Medulla oblongata (tissue), 1 donor: Measurements from ENCODE around the gene RNF44.
A peak's percentile ranks its signal among the peaks of the same experiment; 100 is the strongest.

Experiments
- DNase-seq: peaks from one replicate; pipeline ENCODE4 v3.0.0-alpha.2; 2015; ENCODE audit errors: extremely low spot score

Gene RNF44

DNA sequence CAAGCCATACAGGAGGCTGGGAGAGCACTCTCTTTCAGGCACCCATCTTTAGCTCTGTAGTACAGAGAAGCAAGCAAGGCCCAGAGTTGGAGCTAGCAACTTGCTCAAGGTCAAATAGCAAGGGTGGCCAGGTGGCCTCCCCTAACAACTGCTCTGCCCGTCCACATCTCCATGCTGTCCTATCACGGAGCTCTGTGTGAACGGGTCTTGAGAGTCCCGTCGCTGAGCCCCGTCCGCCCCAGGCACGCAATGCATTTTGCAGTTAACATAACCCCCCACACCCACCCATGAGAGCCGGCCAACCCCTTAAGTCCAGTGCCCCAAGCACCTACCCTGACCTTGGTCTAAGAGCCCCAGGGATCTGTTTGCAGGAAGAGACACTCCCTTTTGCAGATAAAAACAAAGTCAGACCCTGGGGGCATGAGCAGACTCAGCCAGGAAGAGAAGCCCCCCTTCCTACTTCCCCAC, 1.5 kb downstream of the RNF44 start:
- DNase-seq: no peak

DNA sequence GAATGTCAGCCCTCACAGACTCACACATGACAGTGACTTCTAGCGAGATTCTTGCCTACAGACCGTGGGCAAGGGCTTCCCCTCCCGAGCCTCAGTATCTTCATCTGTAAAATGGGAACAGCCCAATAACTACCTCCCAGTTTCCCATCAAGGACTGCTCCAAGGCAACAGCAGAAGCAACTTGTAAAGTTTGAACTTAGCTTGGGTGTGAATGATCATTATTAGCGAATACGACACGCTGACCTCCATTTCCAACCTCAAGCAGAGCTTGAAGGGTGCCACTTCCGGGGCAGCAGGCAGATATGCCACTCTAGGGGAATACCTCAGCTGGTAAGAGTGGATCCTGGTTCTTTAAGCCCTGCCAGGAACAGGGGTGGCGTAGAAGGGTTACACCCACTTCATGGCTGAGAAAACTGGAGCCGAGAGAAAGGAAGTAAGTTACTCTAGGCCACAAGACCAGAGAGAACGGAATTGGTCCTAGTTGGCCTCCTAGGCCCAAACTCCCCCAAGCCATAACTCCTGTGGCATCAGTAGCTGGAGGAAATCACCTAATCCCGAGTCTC, 2.0 kb downstream of the RNF44 start:
- DNase-seq: peak; percentile 57

DNA sequence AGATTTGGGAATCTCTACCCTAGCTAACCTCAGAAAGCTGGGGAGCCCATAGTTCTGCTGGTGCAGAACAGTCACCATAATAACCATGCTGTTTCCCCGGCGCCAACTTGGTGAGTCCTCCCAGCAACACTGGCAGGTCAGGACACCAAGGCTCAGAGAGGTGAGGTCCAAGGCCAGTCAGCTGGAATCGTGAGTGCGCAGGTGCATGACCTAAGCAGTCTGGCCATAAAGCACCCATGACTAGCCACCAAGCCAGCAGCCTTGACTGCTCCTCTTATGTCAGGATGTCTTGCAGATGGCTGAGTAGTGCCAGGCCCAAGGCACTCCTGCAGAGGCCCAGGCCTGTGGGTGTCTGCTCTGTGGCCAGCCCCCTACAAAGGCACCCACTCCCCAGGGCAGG, 2.6 kb downstream of the RNF44 start:
- DNase-seq: no peak

DNA sequence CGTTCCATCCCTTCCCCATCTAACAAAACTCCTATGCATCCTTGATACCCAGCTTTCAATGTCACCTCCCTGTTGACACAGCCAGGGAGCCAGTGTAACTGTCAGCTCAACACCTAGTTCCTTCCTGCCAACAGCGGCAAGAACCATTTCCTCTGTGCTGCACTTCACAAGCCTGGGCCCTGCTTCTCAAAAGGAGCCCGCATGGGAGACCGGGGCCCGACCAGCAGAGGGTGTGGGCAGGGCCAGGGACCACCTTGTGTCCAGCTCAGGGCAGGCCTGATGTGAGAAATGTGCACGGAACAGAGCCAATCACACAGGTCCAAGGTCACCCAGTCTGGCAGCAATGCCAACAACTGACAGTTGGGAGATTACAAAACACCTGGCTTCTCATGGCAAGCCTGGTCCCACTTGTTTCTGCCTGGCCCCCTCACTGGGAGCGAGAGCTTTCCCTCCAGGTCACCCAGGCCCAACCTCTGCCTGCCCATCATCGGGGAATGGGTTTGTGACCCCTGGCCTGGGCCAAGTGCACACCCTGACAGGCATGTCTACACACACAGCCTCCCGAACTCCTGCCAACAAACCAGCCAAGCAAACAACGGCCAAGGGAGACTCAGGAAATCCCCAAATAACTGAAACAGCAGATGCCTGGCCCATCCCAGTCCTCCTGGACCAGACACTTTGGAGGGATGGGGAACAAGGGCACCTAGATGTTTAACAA, 3.1 kb downstream of the RNF44 start:
- DNase-seq: no peak

DNA sequence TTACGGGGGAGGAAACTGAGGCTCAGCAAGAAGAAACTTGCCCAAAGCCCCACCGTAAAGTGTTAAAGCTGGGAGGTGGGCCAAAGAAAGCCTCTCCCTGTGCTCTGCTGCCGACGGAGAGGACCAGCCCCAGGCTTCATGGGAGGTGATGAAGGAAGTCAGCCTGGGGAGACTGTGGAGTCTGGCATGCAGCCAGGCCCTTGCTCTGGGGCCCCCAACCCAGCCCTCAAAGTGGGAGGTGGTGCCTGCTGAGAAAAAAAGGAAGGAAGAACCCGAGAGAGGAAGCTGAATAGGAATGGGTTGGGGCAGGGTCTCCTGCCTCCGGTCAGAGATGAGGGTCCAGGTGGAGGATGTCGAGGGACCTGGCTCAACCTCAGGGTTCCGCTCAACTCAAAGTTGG, 3.8 kb downstream of the RNF44 start:
- peak; percentile 69 for DNase-seq

DNA sequence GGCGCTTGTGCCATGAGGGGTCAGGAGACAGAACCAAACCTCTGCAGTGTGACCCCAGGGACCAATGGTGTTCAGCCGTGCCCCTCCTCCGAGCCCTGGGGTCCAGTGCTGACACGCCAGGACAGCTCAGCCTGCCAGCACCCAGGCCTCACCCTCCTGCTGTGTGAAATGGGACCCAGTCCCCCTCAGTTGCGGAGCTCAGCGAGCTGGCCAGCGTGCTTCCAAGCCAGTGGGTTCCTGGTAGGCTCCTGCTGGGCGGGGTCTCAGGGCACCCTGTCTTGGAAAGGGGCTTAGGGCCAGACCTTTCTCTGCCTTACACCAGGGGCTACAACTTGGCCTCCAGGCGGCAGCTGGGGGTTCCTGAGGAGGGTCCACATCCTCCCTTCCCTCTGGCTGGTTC, 4.4 kb downstream of the RNF44 start:
- DNase-seq: no peak

DNA sequence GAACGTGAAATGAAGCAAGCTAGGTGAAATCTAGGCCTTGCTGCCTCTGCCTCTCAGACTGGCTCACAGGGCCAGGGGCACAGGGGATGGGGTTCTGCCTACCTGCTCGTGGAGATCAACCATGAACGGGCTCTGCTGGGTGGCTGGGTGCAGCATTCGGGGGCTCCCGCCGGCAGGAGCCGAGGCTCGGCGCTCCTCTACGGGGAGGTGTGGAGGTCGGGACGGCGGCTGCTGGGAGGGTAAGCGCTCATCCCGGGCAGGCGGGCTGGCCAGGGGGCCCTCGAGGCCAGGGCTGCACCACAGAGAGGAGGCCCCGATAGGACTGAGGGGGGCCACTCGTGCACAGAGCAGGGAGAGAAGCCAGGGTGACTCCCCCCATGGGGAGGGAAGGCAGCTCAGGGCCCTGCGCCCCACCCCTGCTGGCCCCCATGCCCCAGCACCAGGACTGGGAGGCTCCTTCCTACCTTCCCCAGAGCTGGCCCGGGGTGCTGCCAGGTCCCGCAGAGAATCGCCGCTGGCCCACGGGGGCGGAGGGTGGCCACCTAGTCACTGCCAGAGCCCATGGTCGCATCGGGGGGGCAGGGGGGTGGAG, 5.2 kb downstream of the RNF44 start:
- no peak for DNase-seq

DNA sequence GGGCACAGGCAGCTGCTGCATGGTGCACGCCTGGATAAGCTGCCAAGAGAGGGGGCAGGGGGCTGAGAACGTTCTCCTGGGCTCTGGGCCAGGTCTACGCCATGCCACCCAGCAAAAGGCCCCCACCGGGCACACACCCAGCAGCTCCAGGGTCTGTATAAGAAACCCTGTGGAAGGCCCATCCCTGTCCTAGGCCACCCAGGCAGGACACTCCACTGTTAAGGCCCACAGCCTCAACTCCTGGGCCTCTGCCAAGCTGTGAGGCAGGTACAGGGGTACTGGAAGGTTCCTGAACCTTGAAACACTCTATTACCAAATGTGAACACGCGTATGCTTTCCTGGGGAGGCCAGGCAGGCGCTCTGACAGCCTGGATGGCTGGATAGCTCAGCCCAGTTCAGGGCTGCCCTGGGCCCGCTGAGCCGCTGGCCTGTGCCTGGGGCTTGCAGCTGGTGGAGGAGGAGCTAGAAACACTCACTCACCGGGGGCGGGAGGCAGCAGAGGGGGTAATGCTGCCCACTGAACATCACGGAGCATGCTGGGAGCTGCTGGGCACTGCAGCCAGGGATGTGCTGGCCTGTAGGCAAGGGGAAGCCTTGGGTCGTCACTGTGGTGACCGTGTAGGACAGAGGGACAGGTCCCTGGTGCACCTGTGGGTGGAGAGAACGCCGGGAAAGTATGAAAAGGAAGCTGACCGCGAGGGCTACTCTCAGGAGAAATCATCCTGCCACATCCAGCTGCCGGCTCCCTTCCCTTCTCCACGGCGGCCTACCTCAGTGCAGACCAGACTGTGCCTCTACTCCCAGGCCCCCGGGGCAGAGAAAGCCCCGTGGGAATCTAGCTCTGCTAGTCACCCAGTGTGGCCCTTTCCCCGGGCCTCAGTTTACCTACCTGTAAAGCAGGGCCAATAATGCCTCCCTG, 6.0 kb downstream of the RNF44 start:
- DNase-seq: peak; percentile 89

DNA sequence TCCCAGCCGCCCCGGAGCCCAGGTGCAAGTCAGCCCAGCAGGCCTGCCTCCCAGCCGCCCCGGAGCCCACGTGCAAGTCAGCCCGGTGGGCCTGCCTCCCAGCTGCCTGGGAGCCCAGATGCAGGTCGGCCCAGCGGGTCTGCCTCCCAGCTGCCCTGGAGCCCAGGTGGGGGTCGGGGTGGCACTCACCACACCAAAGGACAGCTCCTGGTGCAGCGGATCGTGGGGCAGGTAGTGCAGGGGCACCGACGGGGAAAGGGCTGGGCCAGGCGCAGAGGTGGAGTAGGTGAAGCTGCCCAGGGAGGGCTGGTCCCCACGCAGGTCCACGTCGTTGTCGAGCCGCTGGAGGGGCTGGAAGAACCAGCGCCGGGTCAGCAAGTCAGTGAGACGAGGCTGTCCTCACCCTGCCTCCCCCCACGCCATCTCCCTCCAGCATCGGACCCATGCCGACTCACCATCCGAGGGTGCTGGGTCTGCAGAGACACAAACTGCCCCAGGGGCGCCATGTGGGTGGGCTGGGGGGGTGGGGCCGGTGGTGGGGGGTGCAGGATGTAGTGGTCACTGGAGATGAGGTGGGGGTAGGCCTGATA, 6.7 kb downstream of the RNF44 start:
- no peak for DNase-seq

DNA sequence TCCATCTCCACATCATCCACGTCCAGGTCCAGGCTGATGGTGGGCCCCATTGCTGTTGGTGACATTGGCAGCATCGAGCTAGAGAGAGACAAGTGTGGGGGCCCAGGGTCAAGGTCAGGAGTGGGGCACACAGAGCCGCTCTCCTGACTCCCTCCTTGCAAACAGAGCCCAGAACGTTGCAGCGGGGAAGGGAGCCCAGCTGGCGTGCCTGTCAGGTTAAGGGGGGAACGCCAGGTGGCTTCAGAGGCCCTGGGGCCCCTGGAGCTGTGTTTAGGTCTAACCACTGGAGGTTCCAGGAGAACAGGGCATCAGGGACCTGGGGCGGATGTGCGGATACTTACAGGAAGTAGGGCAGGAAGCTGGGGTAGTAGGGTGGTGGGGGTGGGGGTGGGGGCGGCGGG, 7.5 kb downstream of the RNF44 start:
- DNase-seq: no peak

DNA sequence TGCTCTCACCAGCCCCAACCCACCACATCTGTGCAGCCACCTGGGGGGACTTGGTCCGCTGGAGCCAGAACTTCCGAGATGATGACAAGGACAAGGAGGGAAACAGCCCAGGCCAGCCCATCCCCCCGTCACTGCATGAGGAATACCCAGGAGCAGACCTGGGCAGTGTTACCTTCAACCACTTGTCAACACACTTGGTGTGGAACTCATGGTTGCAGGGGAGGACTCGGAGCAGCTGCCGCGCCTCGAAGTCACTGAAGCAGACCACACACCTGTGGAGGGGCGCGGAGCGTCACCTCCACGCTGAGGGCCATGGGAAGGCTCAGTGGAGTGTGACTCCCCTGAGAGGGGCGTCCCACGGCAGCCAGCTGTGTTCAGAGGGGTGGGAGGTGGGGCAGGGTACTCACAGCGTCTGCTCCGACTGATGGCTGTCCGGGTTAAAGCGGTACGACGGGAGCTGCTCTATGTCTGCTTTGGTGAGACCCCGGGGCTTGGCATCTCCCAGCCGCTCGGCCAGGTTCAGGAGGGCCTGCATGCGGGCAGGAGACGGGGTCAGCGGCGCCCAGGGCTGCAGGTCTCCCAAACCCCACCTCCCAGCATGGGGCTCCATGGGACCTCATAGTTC, 8.0 kb downstream of the RNF44 start:
- DNase-seq: no peak

DNA sequence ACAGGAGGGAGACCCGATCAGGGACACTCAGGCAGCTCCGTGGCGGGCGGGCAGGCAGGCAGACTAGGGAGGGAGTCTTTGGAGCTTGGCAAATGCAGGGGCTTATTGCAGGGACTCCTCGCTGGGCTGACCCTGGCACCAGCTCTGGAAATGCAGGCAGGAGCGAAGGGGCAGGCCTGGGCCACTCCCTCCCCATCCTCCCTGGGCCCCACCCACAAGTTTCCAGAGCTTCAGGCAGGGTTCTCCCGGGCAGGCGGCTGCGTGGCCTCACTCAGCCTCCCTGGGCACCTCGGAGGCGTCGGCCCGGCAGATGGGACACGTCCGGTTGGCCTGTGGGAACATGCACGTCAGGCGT, 8.5 kb downstream of the RNF44 start:
- no peak for DNase-seq

DNA sequence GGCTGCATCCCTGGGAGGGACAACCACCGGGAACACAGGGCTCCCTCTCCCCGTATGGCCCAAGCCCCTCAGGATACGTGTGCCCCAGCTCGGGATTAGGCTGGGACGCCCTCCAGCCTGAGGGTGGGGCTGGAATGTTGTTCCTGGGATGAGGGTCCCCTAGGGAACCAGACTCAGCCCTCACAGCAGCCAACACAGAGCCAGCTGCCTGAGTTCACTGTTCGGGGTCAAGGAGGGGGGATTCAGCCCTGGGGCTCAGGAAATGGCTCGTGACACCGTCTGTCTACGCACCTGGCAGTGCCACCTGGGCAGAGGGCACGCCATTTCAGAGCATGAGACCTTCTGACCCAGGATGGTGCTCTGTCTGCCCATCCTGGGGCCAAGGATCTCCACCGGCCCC, 8.9 kb downstream of the RNF44 start:
- no peak for DNase-seq

DNA sequence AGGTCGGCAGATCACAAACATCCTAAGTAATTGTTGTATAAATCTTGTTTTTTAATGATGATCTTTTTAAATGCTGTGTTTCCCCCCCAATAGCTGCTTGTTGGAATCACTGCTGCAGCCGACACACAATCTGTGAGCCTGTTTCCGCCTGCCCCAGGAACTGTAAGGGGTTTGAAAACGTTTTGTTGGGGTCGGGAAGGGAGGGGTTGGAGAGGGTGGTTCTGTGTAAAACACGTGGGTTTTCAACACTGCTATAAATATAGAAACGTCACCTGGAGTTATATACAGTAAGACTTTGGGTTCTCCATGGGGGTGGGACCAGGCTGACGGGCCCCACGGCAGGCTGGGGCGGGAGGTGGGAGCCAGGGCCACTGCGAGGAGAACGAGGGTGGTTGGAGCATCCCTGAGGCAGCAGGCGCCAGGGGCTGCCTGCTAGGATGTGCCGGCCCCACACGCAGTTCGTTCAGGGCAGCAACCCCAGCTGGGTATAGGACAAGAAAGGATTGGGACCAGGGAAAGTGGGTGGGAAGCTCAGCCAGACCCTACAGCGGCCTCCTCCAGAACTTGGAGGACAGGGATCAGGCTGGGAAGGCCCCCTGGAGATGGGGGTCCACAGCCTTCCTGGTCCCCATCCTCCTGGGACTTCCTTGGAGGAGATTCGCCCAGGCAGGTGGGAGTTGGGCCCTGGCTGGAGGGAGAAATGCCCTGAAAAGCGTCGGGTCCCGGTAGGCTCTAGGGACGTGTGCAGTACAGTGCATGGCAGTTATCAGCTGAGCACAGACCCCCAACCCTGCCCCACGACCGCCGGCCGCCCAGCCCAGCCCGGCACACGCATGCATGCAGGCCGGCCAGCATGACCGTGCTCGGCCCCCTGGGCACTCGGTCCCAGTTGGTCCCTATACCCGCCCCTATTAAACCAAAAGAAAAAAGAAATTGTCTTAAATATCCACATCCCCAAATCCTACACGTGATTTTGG, 9.7 kb downstream of the RNF44 start:
- no peak for DNase-seq

DNA sequence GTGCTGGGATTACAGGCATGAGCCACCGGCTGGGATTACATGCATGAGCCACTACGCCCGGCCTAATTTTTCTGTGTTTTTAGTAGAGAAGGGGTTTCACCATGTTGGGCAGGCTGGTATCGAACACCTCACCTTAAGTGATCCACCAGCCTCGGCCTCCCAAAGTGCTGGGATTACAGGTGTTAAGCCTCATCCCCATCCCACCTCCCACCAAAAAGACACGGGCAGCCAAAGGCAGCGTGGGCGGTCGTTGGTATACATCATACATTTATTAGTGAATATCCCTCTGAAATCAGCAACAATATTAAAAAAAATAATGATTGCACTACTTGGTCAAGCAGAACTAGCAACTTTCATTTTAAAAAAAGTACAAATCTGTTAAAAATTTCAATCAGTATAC, 10.7 kb downstream of the RNF44 start:
- no peak for DNase-seq

DNA sequence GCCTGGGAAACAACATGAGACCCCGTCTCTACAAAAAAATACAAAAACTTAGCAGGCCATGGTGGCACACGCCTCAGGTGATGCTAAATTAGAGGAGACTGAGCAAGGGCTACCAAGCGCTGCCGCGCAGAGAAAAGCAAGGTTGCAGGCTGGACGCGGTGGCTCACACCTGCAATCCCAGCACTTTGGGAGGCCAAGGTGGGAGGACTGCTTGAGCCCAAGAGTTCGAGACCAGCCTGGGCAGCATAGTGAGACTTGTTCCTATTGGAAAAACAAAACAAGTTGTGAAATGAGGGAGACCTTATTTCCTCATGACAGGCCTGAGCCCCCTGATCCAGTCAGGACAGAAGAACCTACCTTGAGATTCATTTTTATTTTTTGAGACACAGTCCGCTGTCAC, 11.5 kb downstream of the RNF44 start:
- DNase-seq: no peak

DNA sequence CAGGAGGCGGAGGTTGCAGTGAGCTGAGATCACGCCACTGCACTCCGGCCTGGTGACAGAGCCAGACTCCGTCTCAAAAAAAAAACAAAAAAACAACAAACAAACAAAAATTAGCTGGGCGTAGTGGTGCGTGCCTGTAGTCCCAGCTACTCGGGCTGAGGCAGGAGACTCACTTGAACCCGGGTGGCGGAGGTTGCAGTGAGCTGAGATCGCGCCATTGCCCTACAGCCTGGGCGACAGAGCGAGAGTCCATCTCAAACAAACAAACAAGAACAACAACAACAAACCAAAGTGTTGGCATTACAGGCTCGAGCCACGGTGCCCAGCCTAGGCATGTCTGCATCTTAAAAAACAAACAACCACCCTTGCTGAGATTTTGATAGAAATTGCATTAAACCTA, 12.2 kb downstream of the RNF44 start:
- DNase-seq: no peak

DNA sequence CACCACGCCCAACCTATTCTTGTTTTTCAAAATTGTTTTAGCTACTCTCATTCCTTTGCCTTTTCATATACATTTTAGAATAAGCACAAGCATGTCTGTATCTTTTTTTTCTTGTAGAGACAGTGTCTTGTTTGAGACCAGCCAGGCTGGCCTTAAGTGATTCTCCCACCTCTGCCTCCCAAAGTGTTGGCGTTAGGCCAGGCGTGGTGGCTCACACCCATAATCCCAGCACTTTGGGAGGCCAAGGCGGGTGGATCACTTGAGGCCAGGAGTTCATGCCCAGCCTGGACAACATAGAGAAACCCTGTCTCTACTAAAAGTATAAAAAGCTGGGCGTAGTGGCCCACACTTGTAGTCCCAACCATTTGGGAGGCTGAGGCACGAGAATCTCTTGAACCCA, 13.1 kb downstream of the RNF44 start:
- DNase-seq: no peak

DNA sequence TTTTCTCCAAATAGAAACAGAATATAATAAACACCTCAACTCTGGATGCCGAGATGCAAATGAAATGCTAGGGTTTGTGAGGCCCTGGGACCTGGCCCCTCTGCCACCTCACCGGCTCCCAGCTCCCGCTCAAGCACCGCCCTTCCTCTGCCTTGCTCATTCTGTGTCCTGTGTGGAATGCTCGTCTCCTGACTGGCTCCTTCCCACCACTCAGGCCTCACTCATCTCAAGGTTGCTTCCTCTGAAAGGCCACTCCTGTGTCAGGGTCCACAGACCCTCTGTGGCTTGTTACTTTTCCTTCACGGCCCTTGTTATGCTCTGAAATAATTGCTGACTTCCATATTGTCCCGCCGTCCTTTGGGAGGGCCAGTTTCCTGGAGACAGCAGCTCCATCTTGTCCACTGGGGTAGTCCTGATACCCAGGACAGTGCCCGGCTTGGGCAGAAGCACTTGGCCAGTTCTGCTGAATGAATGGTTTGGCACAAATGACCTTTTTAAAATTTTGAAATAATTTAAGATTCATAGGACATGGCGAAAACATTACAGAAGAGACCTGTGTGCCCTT, 15.4 kb downstream of the RNF44 start:
- DNase-seq: no peak

DNA sequence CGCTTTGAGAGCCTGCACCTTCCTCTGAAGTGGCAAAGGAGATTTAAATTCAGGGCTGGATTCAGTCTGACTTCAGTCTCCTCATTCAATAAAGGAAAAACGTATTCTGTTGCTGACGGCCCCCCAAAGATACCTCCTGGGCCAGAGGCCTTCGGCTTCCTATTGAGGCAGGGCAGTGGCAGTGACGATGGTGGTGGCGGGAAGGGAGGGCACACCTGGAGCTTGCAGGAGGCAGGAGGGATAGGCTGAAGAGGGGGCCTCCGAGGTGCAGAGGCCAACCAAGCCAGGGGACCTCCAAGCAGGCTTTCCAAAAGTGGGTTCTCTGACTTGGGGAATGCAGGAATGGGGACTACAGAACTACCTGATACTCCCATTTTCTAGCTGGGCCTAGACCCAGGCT, 15.9 kb downstream of the RNF44 start:
- no peak for DNase-seq
